Aorta (tissue), 5 donors: ENCODE measurements around the gene TMEM88. TPM values are rescaled to one million over a fixed set of nuclear protein-coding genes. Genes with fewer than 3 reads are reported as not detected.

Experiments
- ATAC-seq: fragments of 200-7000 bp; cut with Tn5 transposase; one replicate; pipeline ENCODE4 v1.9.1; 2022; ENCODE audit warnings: moderate library complexity; ENCODE audit not compliant: low FRiP score
- DNase-seq, 2 donors: peaks; one replicate each; pipeline ENCODE4 v3.0.0-alpha.2; 2020
- H3K27ac ChIP-seq, 2 donors: one replicate each; pipeline ENCODE4 v1.5.1; 2013; ENCODE audit warnings: low read length in 2 of 2, mild to moderate bottlenecking in 2 of 2, moderate library complexity in 2 of 2, control low read depth in 1 of 2, inconsistent platforms in 1 of 2, low read depth in 1 of 2
- H3K27me3 ChIP-seq, 2 donors: one replicate each; pipeline ENCODE4 v1.6.1; 2013; ENCODE audit warnings: control low read depth in 1 of 2, low read length in 1 of 2, mild to moderate bottlenecking in 1 of 2, moderate library complexity in 1 of 2; ENCODE audit not compliant: insufficient read depth in 2 of 2, control insufficient read depth in 1 of 2
- H3K36me3 ChIP-seq, 2 donors: one replicate each; pipeline ENCODE4 v1.6.1; 2013; ENCODE audit warnings: control low read depth in 1 of 2, low read length in 1 of 2, mild to moderate bottlenecking in 1 of 2; ENCODE audit not compliant: insufficient read depth in 2 of 2, control insufficient read depth in 1 of 2
- H3K4me1 ChIP-seq, 2 donors: one replicate each; pipeline ENCODE4 v1.6.1; 2013; ENCODE audit warnings: low read length in 2 of 2, control low read depth in 1 of 2, mild to moderate bottlenecking in 1 of 2, moderate library complexity in 1 of 2; ENCODE audit not compliant: insufficient read depth in 2 of 2, control insufficient read depth in 1 of 2
- H3K4me3 ChIP-seq, 2 donors: one replicate each; pipeline ENCODE4 v1.5.1; 2013; ENCODE audit warnings: low read length in 2 of 2, control low read depth in 1 of 2, mild to moderate bottlenecking in 1 of 2
- H3K9me3 ChIP-seq: one replicate; pipeline ENCODE4 v1.6.1; 2013; ENCODE audit warnings: mild to moderate bottlenecking, low read length; ENCODE audit not compliant: control insufficient read depth
- WGBS, 2 donors: extraction: QIAGEN DNeasy Blood & Tissue Kit; methylation state at CpG; one replicate each; pipeline ENCODE4 v1.1.7; 2013; 5-methylcytosine and 5-hydroxymethylcytosine counted together
- intact Hi-C, 2 donors: fragments of 100-400 bp; cut with DNase I; formaldehyde crosslinking; loops; one replicate each; pipeline versions ENCODE4 v1.14.2 to v1.15.0; 2022
- polyA plus RNA-seq, 2 donors: library from polyadenylated mRNA; stranded (reverse); fragments of 200-250 nt; gene quantifications; one replicate each; pipeline ENCODE4 v1.2.3, GENCODE V29; 2013
- total RNA-seq, 2 donors: library from RNA; stranded (reverse); fragmentation: NEBNext Ultra II Directional; extraction: Animal tissue kit (Norgen Biotek cat#: 25700); gene quantifications; one replicate each; pipeline ENCODE4 v1.2.1, GENCODE V29; 2021
- donor health status: healthy with polysubstance abuse.
- donor health status: Bipolar disorder and iron deficiency.
- donor health status: DM: no; HTN: no; CAD: no.
- donor health status: DM: no; HTN: no; CAD: no.
- donor health status: DM: yes; HTN: yes; CAD: no.

Gene TMEM88
- total and polyA plus RNA-seq, 4 donors, result 4.5 to 28.6 (median 16.0) TPM; not detected in 1

GRCh38 chr17:7841915-7842379 is 12.9 kb upstream of the TMEM88 start:
- Histone ChIP-seq H3K4me3 (peak overlapping the region; percentile 45 to 88), H3K36me3 (peaks cover 0 to 2% of the 10 kb centered on the region in 2 donors), H3K9me3 (no peaks in the 10 kb centered on the region), H3K27ac (peak overlapping the region; percentile 51 to 95), H3K27me3 (no peaks in the 10 kb centered on the region), H3K4me1 (no peaks in the 10 kb centered on the region)
- intact Hi-C loops, result no loop called here
- WGBS, 2 donors, result 0% methylated on average over 46 of the region's 46 CpGs
- ATAC-seq (peak; percentile 87), DNase-seq (peak; percentile 92 to 97)

GRCh38 chr17:7842380-7843256 is 12.2 kb upstream of the TMEM88 start:
- Histone ChIP-seq H3K27ac (peak overlapping the region; percentile 51 to 75), H3K4me3 (peak overlapping the region; percentile 12 to 45), H3K9me3 (no peaks in the 10 kb centered on the region), H3K27me3 (no peaks in the 10 kb centered on the region), H3K4me1 (no peaks in the 10 kb centered on the region), H3K36me3 (peaks cover 0 to 2% of the 10 kb centered on the region in 2 donors)
- intact Hi-C loops, result no loop called here
- 0% methylated on average over 46 to 47 of the region's 47 CpGs for WGBS, 2 donors
- peak; percentile 36 for ATAC-seq
- peak; percentile 90 to 95 for DNase-seq

GRCh38 chr17:7843257-7843535 is 11.7 kb upstream of the TMEM88 start:
- ATAC-seq, result no peak
- no peaks in the 10 kb centered on the region for H3K27me3 ChIP-seq

GRCh38 chr17:7843536-7844291 is 11.2 kb upstream of the TMEM88 start:
- Histone ChIP-seq H3K4me3 (peak overlapping the region; percentile 12 to 45), H3K36me3 (peaks cover 0 to 2% of the 10 kb centered on the region in 2 donors), H3K4me1 (no peaks in the 10 kb centered on the region), H3K9me3 (no peaks in the 10 kb centered on the region), H3K27ac (peak overlapping the region; percentile 37 to 93), H3K27me3 (no peaks in the 10 kb centered on the region)
- 0 to 1% methylated on average over 55 to 61 of the region's 61 CpGs for WGBS, 2 donors
- ATAC-seq, result peak; percentile 45
- intact Hi-C loops, result no loop called here
- DNase-seq, result peak; percentile 89 to 94

More at GRCh38 chr17:7843257-7843535, 11.7 kb upstream of the TMEM88 start:
- H3K4me3 ChIP-seq, result peak overlapping the region; percentile 12 to 45
- intact Hi-C loops, result no loop called here
- H3K27ac ChIP-seq, result peak overlapping the region; percentile 37 to 75
- H3K36me3 ChIP-seq, result peaks cover 0 to 2% of the 10 kb centered on the region in 2 donors
- WGBS, 2 donors, result 0% methylated on average over 16 to 17 of the region's 17 CpGs
- no peak for DNase-seq
- H3K4me1 ChIP-seq, result no peaks in the 10 kb centered on the region
- no peaks in the 10 kb centered on the region for H3K9me3 ChIP-seq

GRCh38 chr17:7844292-7845154 is 10.3 kb upstream of the TMEM88 start:
- DNase-seq (peak; percentile 94 to 97), ATAC-seq (peak; percentile 86)
- peak overlapping the region; percentile 12 to 45 for H3K4me3 ChIP-seq
- no peaks in the 10 kb centered on the region for H3K27me3 ChIP-seq
- no peaks in the 10 kb centered on the region for H3K9me3 ChIP-seq
- H3K4me1 ChIP-seq, result no peaks in the 10 kb centered on the region
- intact Hi-C loops, result no loop called here
- H3K36me3 ChIP-seq, result peaks cover 0 to 2% of the 10 kb centered on the region in 2 donors
- H3K27ac ChIP-seq, result peak overlapping the region; percentile 52 to 93
- WGBS, 2 donors, result 0% methylated on average over 69 to 71 of the region's 71 CpGs

GRCh38 chr17:7845359-7846062 is 9.4 kb upstream of the TMEM88 start:
- Histone ChIP-seq H3K27me3 (no peaks in the 10 kb centered on the region), H3K9me3 (no peaks in the 10 kb centered on the region), H3K4me1 (no peaks in the 10 kb centered on the region), H3K36me3 (peaks cover 0 to 2% of the 10 kb centered on the region in 2 donors), H3K4me3 (no peak overlapping the region), H3K27ac (peak overlapping the region; percentile 52 to 71)
- 55 to 56% methylated on average over 15 of the region's 15 CpGs for WGBS, 2 donors
- ATAC-seq, result no peak
- intact Hi-C loops, result no loop called here
- DNase-seq, result peak in 1 of 2 donors; percentile 70

GRCh38 chr17:7846063-7846735 is 8.7 kb upstream of the TMEM88 start:
- Histone ChIP-seq H3K4me1 (no peaks in the 10 kb centered on the region), H3K36me3 (peaks cover 0 to 2% of the 10 kb centered on the region in 2 donors), H3K27ac (no peak overlapping the region), H3K27me3 (no peaks in the 10 kb centered on the region), H3K4me3 (no peak overlapping the region), H3K9me3 (no peaks in the 10 kb centered on the region)
- WGBS, 2 donors, result 81 to 87% methylated on average over 21 to 22 of the region's 22 CpGs
- DNase-seq (peak in 1 of 2 donors; percentile 75), ATAC-seq (no peak)
- intact Hi-C loops, result no loop called here
